Endothelial cell of umbilical vein (primary cell): Measurements from ENCODE around the gene MB. TPM values are rescaled to one million over a fixed set of nuclear protein-coding genes. Genes with fewer than 3 reads are reported as not detected.

Experiments used
- BruUV-seq: library from RNA; stranded (reverse); fragments of 400-500 nt; replicated peaks from 2 replicates; lab custom pipeline; 2021; lab: Mats Ljungman, UMichigan
- CTCF ChIA-PET: fragments of 300-600, 350-600 bp; sonication (Branson Sonifier 250); formaldehyde crosslinking; loops from one replicate; lab custom pipeline; 2021; ENCODE audit warnings: antibody characterized with exemption, inconsistent platforms; lab: Charles Lee
- POLR2A ChIA-PET: fragments of 300-600, 350-600 bp; sonication (Branson Sonifier 250); formaldehyde crosslinking; loops from one replicate; lab custom pipeline; 2021; ENCODE audit warnings: antibody characterized with exemption, inconsistent platforms; lab: Charles Lee
- DNase-seq: peaks from one replicate; pipeline ENCODE4 v3.0.0-alpha.2; 2011; ENCODE audit warnings: low read depth, low spot score
- FAIRE-seq: peaks from 2 replicates; lab custom pipeline; 2011; peaks lifted over from hg19 to GRCh38; lab: Jason Lieb, UNC
- H2AFZ ChIP-seq: 2 replicates; pipeline ENCODE4 v1.6.0; 2012; ENCODE audit warnings: low read depth, low read length, control low read depth, inconsistent platforms
- H3K27ac ChIP-seq: 2 replicates; pipeline ENCODE4 v1.5.1; 2011; ENCODE audit warnings: low read depth, mild to moderate bottlenecking, control low read depth, low read length, moderate library complexity; ENCODE audit not compliant: insufficient read depth
- H3K27me3 ChIP-seq, 2 experiments: 2 replicates each; pipeline versions ENCODE4 v1.6.0 to v1.6.1; 2011; ENCODE audit warnings: low read length in 2 of 2, mixed read lengths in 1 of 2; ENCODE audit not compliant: control insufficient read depth in 2 of 2, insufficient read depth in 2 of 2
- H3K36me3 ChIP-seq, 2 experiments: 2 replicates in 1 of 2; 3 replicates in 1 of 2; pipeline ENCODE4 v1.5.1; 2011; ENCODE audit warnings: low read length in 2 of 2, mild to moderate bottlenecking in 1 of 2, moderate library complexity in 1 of 2; ENCODE audit not compliant: control insufficient read depth in 2 of 2, insufficient read depth in 2 of 2; ENCODE audit errors: extremely low read depth in 1 of 2
- H3K4me1 ChIP-seq: 3 replicates; pipeline ENCODE4 v1.5.1; 2011; ENCODE audit warnings: mild to moderate bottlenecking, low read length; ENCODE audit not compliant: control insufficient read depth, insufficient read depth; ENCODE audit errors: extremely low read depth
- H3K4me2 ChIP-seq: 2 replicates; pipeline ENCODE4 v1.6.1; 2011; ENCODE audit warnings: low read length, control low read depth, mixed read lengths; ENCODE audit not compliant: insufficient read depth
- H3K4me3 ChIP-seq, 3 experiments: fragments of 200-600 bp in 1 of 3; sonication (generic), shearing (Covaris generic) in 1 of 3; replicated peaks in 1 of 3; 2 replicates each; pipeline ENCODE4 v1.5.1; 2011 to 2016; ENCODE audit warnings: control low read depth in 3 of 3, low read length in 3 of 3, mild to moderate bottlenecking in 2 of 3, inconsistent platforms in 1 of 3, low read depth in 1 of 3, moderate library complexity in 1 of 3; ENCODE audit not compliant: insufficient read depth in 1 of 3
- H3K79me2 ChIP-seq: 2 replicates; pipeline ENCODE4 v1.6.0; 2012; ENCODE audit warnings: low read length, inconsistent platforms; ENCODE audit not compliant: control insufficient read depth, insufficient read depth
- H3K9ac ChIP-seq: replicated peaks from 2 replicates; pipeline ENCODE3; 2011; ENCODE audit warnings: low read length, control low read depth; ENCODE audit not compliant: insufficient read depth; ENCODE audit errors: extremely low read depth
- H3K9me1 ChIP-seq: replicated peaks from 3 replicates; pipeline ENCODE4 v1.6.0; 2011; ENCODE audit warnings: mild to moderate bottlenecking, low read length; ENCODE audit not compliant: control insufficient read depth, insufficient read depth; ENCODE audit errors: extremely low read depth
- H3K9me3 ChIP-seq: replicated peaks from 2 replicates; pipeline ENCODE4 v1.5.1; 2012; ENCODE audit warnings: low read length, inconsistent platforms; ENCODE audit not compliant: control insufficient read depth, insufficient read depth
- H4K20me1 ChIP-seq: replicated peaks from 2 replicates; pipeline ENCODE3; 2011; ENCODE audit warnings: mild to moderate bottlenecking, low read length; ENCODE audit not compliant: control insufficient read depth, insufficient read depth; ENCODE audit errors: extremely low read depth
- EZH2 ChIP-seq: IDR thresholded peaks from 2 replicates; pipeline ENCODE4 v1.6.1; 2012; ENCODE audit warnings: borderline replicate concordance, low read depth, mild to moderate bottlenecking, moderate library complexity, low read length, inconsistent platforms; ENCODE audit not compliant: severe bottlenecking
- FOS ChIP-seq: IDR thresholded peaks from 2 replicates; pipeline ENCODE4 v1.6.1; 2011; ENCODE audit warnings: mild to moderate bottlenecking, low read length, moderate library complexity, borderline replicate concordance; ENCODE audit not compliant: insufficient read depth
- GATA2 ChIP-seq: IDR thresholded peaks from 2 replicates; pipeline ENCODE4 v1.7.0; 2011; ENCODE audit warnings: low read depth, mild to moderate bottlenecking, moderate library complexity, mixed read lengths, low read length; ENCODE audit not compliant: insufficient read length, insufficient read depth
- JUN ChIP-seq: IDR thresholded peaks from 2 replicates; pipeline ENCODE4 v1.6.1; 2011; ENCODE audit warnings: borderline replicate concordance, low read depth; ENCODE audit not compliant: insufficient read length, insufficient read depth
- MYC ChIP-seq: IDR thresholded peaks from one replicate; pipeline ENCODE4 v1.6.1; 2011; ENCODE audit warnings: mild to moderate bottlenecking, low read depth, low read length
- POLR2A ChIP-seq: IDR thresholded peaks from 2 replicates; pipeline ENCODE4 v1.6.1; 2012; ENCODE audit warnings: low read depth, mild to moderate bottlenecking, control low read depth, low read length
- POLR2AphosphoS5 ChIP-seq: IDR thresholded peaks from 2 replicates; pipeline ENCODE4 v1.6.1; 2012; ENCODE audit warnings: low read depth, mild to moderate bottlenecking, control low read depth, low read length, moderate library complexity; ENCODE audit not compliant: insufficient read depth
- dilution Hi-C: fragments of 300-500 bp; cut with MboI; formaldehyde crosslinking; loops from one replicate; pipeline ENCODE4 v1.15.0; 2019; ENCODE audit warnings: low sequenced_read_pairs; ENCODE audit not compliant: extremely low pct_ligation_motif_present
- intact Hi-C: fragments of 100-400 bp; cut with micrococcal nuclease; formaldehyde crosslinking; loops from one replicate; pipeline ENCODE4 v1.10.0; 2022
- polyA plus RNA-seq, 4 experiments: library from polyadenylated mRNA; depleted of rRNA in 3 of 4; stranded (reverse) in 3 of 4; unstranded in 1 of 4; fragments of >200 nt; gene quantifications; 2 replicates each; pipeline versions ENCODE4 v1.2.1 to v1.2.3, GENCODE V29; 2011 to 2012; ENCODE audit warnings: missing spikeins in 1 of 4
- total RNA-seq: library from RNA; stranded (reverse); gene quantifications from 2 replicates; pipeline ENCODE4 v1.2.3, GENCODE V29; 2021
- TF ChIP-seq, protein P1 (sequence below): IDR thresholded peaks from 2 replicates; pipeline ENCODE4 v1.6.1; 2011; ENCODE audit not compliant: insufficient read depth, insufficient read length
- TF ChIP-seq, protein P2 (sequence below), 2 donors: IDR thresholded peaks; 1 replicate in 1 of 2; 2 replicates in 1 of 2; pipeline ENCODE4 v1.5.1; 2011; ENCODE audit warnings: low read length in 2 of 2, mild to moderate bottlenecking in 2 of 2, moderate library complexity in 2 of 2, control low read depth in 1 of 2, inconsistent platforms in 1 of 2, low read depth in 1 of 2; ENCODE audit not compliant: insufficient read depth in 1 of 2; ENCODE audit errors: extremely low read depth in 1 of 2

Gene MB
- total and polyA plus RNA-seq, 2 donors (not counting 3 experiments of a cell fraction or from before 2014, with no cell fraction given) = not detected

DNA sequence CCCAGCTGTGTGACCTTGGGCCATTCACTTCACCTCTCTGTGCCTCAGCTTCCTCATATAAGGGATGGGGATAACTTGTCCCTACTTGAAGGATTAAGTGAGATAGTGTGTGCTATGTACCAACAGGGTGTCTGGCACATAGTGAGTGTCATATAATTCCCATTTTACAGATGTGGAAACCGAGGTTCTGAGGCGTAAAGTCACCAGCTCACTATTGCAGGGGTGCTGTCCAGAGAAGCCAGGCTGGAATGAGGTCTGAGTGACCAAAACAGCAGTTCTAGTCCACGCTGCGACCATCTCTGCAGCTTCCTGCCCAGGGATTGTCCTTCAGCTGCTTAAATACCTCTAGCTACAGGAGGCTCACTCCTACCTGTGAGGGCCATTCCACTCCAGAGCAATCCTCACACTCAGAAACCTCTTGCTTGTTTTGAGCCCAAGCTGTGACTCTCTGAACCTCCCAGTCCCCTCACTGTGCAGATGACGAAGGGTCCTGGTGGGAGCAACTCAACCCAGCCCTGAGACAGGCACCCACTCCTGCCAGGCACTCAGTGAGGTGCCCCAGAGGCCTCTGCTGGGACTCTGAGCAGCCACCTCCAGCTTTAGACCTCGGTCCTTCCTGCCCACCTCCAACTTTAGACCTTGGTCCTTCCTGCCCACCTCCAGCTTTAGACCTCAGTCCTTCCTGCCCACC, 5.8 kb downstream of the MB start:
- FAIRE-seq = no peak
- dilution Hi-C loops (no loop called here), intact Hi-C loops (no loop called here)
- CTCF ChIA-PET = interaction anchor here (0.5 to 1.1 kb wide), 2 partner anchors 9 to 52 kb away, joined by 3 to 5 read pairs; no protein-coding TSS in a partner anchor
- no peak for DNase-seq
- H3K36me3 ChIP-seq = no peaks in the 10 kb centered on the region
- H3K27me3 ChIP-seq = peaks cover 5 to 6% of the 10 kb centered on the region in 2 experiments
- no peak overlapping the region for H3K9ac ChIP-seq
- no peak for TF ChIP-seq EZH2
- TF ChIP-seq, protein P1, sequence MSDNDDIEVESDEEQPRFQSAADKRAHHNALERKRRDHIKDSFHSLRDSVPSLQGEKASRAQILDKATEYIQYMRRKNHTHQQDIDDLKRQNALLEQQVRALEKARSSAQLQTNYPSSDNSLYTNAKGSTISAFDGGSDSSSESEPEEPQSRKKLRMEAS = no peak
- no peak for TF ChIP-seq GATA2
- TF ChIP-seq, protein P2, sequence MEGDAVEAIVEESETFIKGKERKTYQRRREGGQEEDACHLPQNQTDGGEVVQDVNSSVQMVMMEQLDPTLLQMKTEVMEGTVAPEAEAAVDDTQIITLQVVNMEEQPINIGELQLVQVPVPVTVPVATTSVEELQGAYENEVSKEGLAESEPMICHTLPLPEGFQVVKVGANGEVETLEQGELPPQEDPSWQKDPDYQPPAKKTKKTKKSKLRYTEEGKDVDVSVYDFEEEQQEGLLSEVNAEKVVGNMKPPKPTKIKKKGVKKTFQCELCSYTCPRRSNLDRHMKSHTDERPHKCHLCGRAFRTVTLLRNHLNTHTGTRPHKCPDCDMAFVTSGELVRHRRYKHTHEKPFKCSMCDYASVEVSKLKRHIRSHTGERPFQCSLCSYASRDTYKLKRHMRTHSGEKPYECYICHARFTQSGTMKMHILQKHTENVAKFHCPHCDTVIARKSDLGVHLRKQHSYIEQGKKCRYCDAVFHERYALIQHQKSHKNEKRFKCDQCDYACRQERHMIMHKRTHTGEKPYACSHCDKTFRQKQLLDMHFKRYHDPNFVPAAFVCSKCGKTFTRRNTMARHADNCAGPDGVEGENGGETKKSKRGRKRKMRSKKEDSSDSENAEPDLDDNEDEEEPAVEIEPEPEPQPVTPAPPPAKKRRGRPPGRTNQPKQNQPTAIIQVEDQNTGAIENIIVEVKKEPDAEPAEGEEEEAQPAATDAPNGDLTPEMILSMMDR (IDR thresholded peaks at IDR 0.05; ENCODE audit: extremely low read depth in 1 of 2, insufficient read depth in 1 of 2, low read depth in 1 of 2, low read length in 2 of 2) = no peak
- no peak for TF ChIP-seq POLR2AphosphoS5
- no peak for TF ChIP-seq POLR2A
- no peak for TF ChIP-seq MYC
- TF ChIP-seq FOS = no peak
- TF ChIP-seq JUN = no peak
- no peaks in the 10 kb centered on the region for H3K79me2 ChIP-seq
- H2AFZ ChIP-seq = no peak overlapping the region
- H3K9me1 ChIP-seq = no peaks in the 10 kb centered on the region
- BruUV-seq = no TSS peak
- no peak overlapping the region for H3K4me3 ChIP-seq
- POLR2A ChIA-PET = no interaction called here
- no peak overlapping the region for H3K27ac ChIP-seq
- H3K4me2 ChIP-seq = no peak overlapping the region
- H4K20me1 ChIP-seq = no peaks in the 10 kb centered on the region
- H3K9me3 ChIP-seq = no peaks in the 10 kb centered on the region
- no peaks in the 10 kb centered on the region for H3K4me1 ChIP-seq
